GM19397 (cell line): ENCODE measurements around the gene BPIFB2.

Experiments used
- ATAC-seq: cut with Tn5 transposase; IDR thresholded peaks from one replicate; pipeline ENCODE4 v1.9.1; 2021; ENCODE audit warnings: mild to moderate bottlenecking, moderate library complexity; ENCODE audit not compliant: unreplicated experiment

Gene BPIFB2

GRCh38 chr20:33065785-33066184 lies 58.3 kb downstream of the BPIFB2 start:
- no peak for ATAC-seq

GRCh38 chr20:33067806-33068205 lies 60.3 kb downstream of the BPIFB2 start:
- no peak for ATAC-seq

DNA sequence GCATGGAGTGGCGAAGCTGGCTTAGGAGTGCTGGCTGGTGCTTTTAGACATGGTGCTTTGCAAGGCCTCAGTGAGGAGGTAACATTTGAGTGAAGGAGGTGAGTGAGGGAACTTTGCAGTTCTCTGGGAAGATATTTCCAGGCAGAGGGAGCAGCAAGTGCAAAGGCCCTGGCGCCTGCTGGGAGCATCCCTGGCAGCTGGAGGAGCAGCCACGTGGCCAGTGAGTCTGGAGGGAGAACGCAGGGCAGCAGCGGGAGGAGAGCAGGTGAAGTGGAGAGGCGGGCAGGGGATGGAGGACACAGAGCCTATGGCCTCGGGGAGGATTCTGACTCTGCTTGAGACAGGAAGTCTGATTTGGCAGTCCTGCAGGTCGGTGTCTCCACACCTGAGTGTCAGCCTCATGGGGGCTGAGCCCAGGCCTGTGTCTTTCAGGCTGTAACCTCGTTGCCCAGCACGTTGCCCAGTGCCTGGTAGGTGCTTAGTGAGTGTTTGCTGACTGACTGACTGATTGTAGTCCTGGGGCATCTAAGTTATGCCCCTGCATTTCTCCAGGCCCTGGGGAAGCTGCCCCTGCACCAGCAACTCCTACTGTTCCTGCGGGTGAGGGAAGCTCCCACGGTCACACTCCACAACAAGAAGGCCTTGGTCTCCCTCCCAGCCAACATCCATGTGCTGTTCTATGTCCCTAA lies 60.9 kb downstream of the BPIFB2 start:
- ATAC-seq: no peak

DNA sequence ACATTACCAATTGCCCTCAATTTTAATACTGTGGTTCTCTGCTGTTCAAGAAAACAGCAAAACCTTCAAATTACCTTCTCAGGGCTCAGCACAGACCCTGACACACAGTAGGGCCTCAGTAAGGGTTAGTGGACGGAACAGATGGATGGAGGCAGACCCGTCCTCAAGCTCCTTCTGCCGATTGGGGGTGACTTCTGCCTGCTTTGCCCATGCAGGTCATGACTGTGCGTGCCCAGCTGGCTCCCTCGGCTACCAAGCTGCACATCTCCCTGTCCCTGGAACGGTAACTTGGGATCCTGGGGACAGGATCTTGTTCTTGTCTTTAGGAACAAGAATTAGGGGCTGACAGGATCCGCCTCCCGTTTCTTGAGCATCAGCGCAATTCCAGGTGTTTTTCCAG lies 62.2 kb downstream of the BPIFB2 start:
- ATAC-seq: no peak

- ATAC-seq: no peak
Measured at GRCh38 chr20:33070111-33071053, 62.9 kb downstream of the BPIFB2 start.

DNA sequence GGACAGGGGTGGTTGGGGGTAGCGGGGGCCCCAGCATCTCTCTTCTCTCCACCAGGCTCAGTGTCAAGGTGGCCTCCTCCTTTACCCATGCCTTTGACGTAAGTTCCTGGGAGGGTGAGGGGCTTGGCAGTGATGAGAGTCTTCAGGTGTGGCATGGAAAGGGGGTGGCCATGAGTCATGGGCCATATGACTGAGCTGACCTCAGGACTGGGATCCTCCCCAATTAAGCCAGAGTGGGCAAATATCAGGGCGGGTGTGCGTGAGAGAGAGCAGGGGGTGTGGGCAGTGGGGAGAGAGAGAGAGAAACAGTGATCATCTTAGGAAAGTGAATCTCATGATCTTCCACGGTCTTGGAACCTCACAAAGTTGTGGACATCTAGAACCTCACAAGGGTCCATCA lies 63.7 kb downstream of the BPIFB2 start:
- ATAC-seq: no peak

GRCh38 chr20:33072362-33072761 lies 64.9 kb downstream of the BPIFB2 start:
- ATAC-seq: no peak

GRCh38 chr20:33072813-33073212 lies 65.3 kb downstream of the BPIFB2 start:
- ATAC-seq: no peak
